DOHH2 (cell line): ENCODE results near the gene STARD13.

Experiments
- CTCF ChIP-seq: fragments of 200-600 bp; sonication (generic); IDR thresholded peaks from one replicate; pipeline ENCODE4 v1.5.1; 2014; ENCODE audit warnings: antibody characterized with exemption, mild to moderate bottlenecking, low read depth, low read length; ENCODE audit not compliant: poor library complexity, severe bottlenecking
- EZH2phosphoT487 ChIP-seq: fragments of 200-600 bp; sonication (generic); IDR thresholded peaks from 2 replicates; pipeline ENCODE4 v1.6.1; 2017; ENCODE audit warnings: borderline replicate concordance, mild to moderate bottlenecking, antibody characterized with exemption, low read length, moderate library complexity, mixed read lengths

- TF ChIP-seq CTCF, result no peak
- no peak for TF ChIP-seq EZH2phosphoT487
Observed at GRCh38 chr13:33119022-33119781, 166.4 kb downstream of the STARD13 start.
